Parathyroid adenoma (tissue), 2 donors: ENCODE data around the gene CCDC183.

ENCODE experiments used
- H2AFZ ChIP-seq: fragments of 300-600 bp; sonication (generic); one replicate; pipeline ENCODE4 v1.7.0; 2017; ENCODE audit warnings: antibody characterized with exemption, mild to moderate bottlenecking
- H3K27ac ChIP-seq: fragments of 300-600 bp; sonication (generic); one replicate; pipeline ENCODE4 v1.7.0; 2017
- H3K27me3 ChIP-seq: fragments of 300-600 bp; sonication (generic); one replicate; pipeline ENCODE4 v1.7.0; 2017; ENCODE audit warnings: low read length; ENCODE audit not compliant: control insufficient read depth, insufficient read depth
- H3K36me3 ChIP-seq: fragments of 300-600 bp; sonication (generic); one replicate; pipeline ENCODE4 v1.7.0; 2017; ENCODE audit warnings: low read length; ENCODE audit not compliant: control insufficient read depth, insufficient read depth
- H3K4me1 ChIP-seq: fragments of 300-600 bp; sonication (generic); one replicate; pipeline ENCODE4 v1.7.0; 2017; ENCODE audit warnings: control low read depth
- H3K4me2 ChIP-seq: fragments of 300-600 bp; sonication (generic); one replicate; pipeline ENCODE4 v1.7.0; 2017; ENCODE audit warnings: low read length
- H3K4me3 ChIP-seq: fragments of 300-600 bp; sonication (generic); one replicate; pipeline ENCODE4 v1.7.0; 2017; ENCODE audit warnings: low read depth, low read length
- H3K79me2 ChIP-seq: fragments of 300-600 bp; sonication (generic); one replicate; pipeline ENCODE4 v1.7.0; 2017; ENCODE audit warnings: control low read depth
- H3K9ac ChIP-seq: fragments of 300-600 bp; sonication (generic); one replicate; pipeline ENCODE4 v1.7.0; 2017; ENCODE audit warnings: mild to moderate bottlenecking
- H3K9me3 ChIP-seq: fragments of 300-600 bp; sonication (generic); one replicate; pipeline ENCODE4 v1.7.0; 2017; ENCODE audit warnings: low read length; ENCODE audit not compliant: control insufficient read depth
- CTCF ChIP-seq: fragments of 300-600 bp; sonication (generic); IDR thresholded peaks from one replicate; pipeline ENCODE4 v1.7.0; 2017; ENCODE audit warnings: antibody characterized with exemption, mild to moderate bottlenecking
- donor health status: primary hyperparathyroidism.

The CCDC183 gene

GRCh38 chr9:136748666-136749611 lies 47.2 kb upstream of the CCDC183 start:
- no peak overlapping the region for H2AFZ ChIP-seq
- H3K9me3 ChIP-seq: no peaks in the 10 kb centered on the region
- no peaks in the 10 kb centered on the region for H3K4me1 ChIP-seq
- no peak overlapping the region for H3K9ac ChIP-seq
- H3K79me2 ChIP-seq: no peaks in the 10 kb centered on the region
- no peak overlapping the region for H3K4me2 ChIP-seq
- no peaks in the 10 kb centered on the region for H3K27me3 ChIP-seq
- no peak overlapping the region for H3K4me3 ChIP-seq
- H3K27ac ChIP-seq: no peak overlapping the region
- TF ChIP-seq CTCF: no peak
- no peaks in the 10 kb centered on the region for H3K36me3 ChIP-seq

DNA sequence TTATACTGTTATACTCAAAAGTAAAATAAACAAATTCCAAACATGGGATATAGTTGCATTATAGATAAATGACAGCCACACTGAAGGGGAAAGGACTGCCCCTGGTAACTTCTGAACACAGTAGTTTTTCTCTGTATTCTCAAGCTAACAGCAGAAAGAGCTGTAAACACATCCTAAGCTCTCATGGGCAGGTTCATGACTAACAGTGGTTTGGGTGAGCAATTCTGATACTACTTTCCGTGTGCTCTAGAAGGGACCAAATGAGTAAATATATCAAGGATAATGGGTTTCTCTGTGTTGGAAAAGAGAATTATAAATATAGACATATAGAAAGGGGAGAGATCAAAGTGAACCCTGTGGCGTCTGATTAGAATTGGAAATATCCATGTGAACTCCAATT lies 45.6 kb upstream of the CCDC183 start:
- no peaks in the 10 kb centered on the region for H3K27me3 ChIP-seq
- H3K4me3 ChIP-seq: no peak overlapping the region
- no peak overlapping the region for H2AFZ ChIP-seq
- no peaks in the 10 kb centered on the region for H3K36me3 ChIP-seq
- no peaks in the 10 kb centered on the region for H3K79me2 ChIP-seq
- H3K9me3 ChIP-seq: no peaks in the 10 kb centered on the region
- H3K4me1 ChIP-seq: no peaks in the 10 kb centered on the region
- H3K4me2 ChIP-seq: no peak overlapping the region
- H3K9ac ChIP-seq: no peak overlapping the region
- TF ChIP-seq CTCF: no peak
- H3K27ac ChIP-seq: no peak overlapping the region

GRCh38 chr9:136751244-136751643 lies 44.9 kb upstream of the CCDC183 start:
- Histone ChIP-seq H3K79me2 (no peaks in the 10 kb centered on the region), H3K27ac (no peak overlapping the region), H3K36me3 (no peaks in the 10 kb centered on the region), H3K27me3 (no peaks in the 10 kb centered on the region), H3K4me3 (no peak overlapping the region), H3K9me3 (no peaks in the 10 kb centered on the region), H3K9ac (no peak overlapping the region), H3K4me1 (no peaks in the 10 kb centered on the region), H3K4me2 (no peak overlapping the region), H2AFZ (no peak overlapping the region)
- TF ChIP-seq CTCF: no peak

DNA sequence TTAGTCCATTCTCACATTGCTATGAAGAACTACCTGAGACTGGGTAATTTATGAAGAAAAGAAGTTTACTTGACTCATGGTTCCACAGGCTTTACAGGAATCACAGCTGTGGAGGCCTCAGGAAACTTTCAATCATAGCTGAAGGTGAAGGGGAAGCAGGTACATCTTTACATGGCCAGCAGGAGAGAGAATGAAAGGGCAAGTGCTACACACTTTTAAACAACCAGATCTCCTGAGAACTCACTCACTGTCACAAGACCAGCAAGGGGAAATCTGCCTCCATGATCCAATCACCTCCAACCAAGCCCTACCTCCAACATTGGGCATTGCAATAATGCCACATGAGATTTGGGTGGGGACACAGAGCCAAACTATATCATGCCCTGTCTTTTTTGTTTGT lies 44.3 kb upstream of the CCDC183 start:
- no peak for TF ChIP-seq CTCF
- Histone ChIP-seq H3K27me3 (no peaks in the 10 kb centered on the region), H3K27ac (no peak overlapping the region)

More for the DNA sequence above, 44.3 kb upstream of the CCDC183 start:
- no peak overlapping the region for H3K4me2 ChIP-seq
- no peak overlapping the region for H3K4me3 ChIP-seq
- no peaks in the 10 kb centered on the region for H3K9me3 ChIP-seq
- H3K4me1 ChIP-seq: no peaks in the 10 kb centered on the region
- no peak overlapping the region for H2AFZ ChIP-seq
- H3K9ac ChIP-seq: no peak overlapping the region
- H3K36me3 ChIP-seq: no peaks in the 10 kb centered on the region
- H3K79me2 ChIP-seq: no peaks in the 10 kb centered on the region
